GM18520 (cell line): ENCODE measurements around the gene EXT2.

Experiments used
- ATAC-seq: cut with Tn5 transposase; IDR thresholded peaks from one replicate; pipeline ENCODE4 v1.9.1; 2021; ENCODE audit not compliant: unreplicated experiment

EXT2 gene

GRCh38 chr11:44285756-44286155 is 190.3 kb downstream of the EXT2 start:
- ATAC-seq, result no peak

DNA sequence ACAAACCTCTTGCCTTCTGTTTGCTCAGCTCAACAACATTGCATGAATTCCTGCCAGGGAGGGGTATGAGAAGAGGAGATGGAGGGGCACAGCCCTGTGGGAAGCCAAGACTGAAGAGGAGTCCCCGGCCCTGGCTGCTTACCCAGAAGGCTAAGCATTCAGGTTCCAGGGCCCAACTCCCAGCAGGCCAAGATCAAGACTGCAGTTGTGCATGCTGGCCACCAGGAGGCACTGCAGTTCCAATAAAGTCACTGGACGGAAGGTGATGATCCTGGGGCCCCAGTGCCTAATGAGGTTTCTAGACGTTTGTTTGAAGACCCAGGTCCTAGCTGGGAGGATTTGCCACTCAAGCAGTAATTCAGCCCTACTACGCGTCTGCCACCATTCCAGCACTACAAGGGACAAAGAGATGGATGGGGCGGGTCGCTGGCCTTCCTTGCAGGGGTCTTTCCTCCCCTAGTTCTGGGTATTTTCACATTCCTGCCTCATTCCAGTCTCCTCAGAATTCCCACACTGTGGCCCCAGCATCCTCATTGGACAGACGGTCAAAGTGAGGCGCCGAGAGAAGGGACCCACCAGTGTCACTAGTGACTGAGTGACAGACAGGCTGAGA is 190.9 kb downstream of the EXT2 start:
- no peak for ATAC-seq

- ATAC-seq, result no peak
Measured at GRCh38 chr11:44286911-44287310, 191.4 kb downstream of the EXT2 start.

- ATAC-seq, result no peak
Measured at GRCh38 chr11:44288133-44288526, 192.7 kb downstream of the EXT2 start.

GRCh38 chr11:44290208-44290607 is 194.7 kb downstream of the EXT2 start:
- no peak for ATAC-seq
